Heart left ventricle (tissue), 13 donors: ENCODE results near the gene FOXP2.

ENCODE experiments used
- CTCF ChIP-seq, 12 donors: fragments of 200-600 bp; sonication (generic) in 4 of 12; IDR thresholded peaks; one replicate each; pipeline versions ENCODE4 v1.5.0 to v1.8.0; 2018 to 2022; ENCODE audit warnings: antibody characterized with exemption in 12 of 12, mild to moderate bottlenecking in 5 of 12
- POLR2A ChIP-seq, 2 donors: fragments of 450-650 bp; IDR thresholded peaks; one replicate each; pipeline ENCODE4 v1.6.1; 2017; ENCODE audit warnings: antibody characterized with exemption in 2 of 2, mild to moderate bottlenecking in 2 of 2, moderate library complexity in 2 of 2
- donor health status: ischemic (EF 13 %, LVEDD 7.1; RV severe dilation, severe dysfunction).
- donor health status: DM: no; HTN: yes; CAD: no.
- donor health status: DM: no; HTN: no; CAD: no.
- donor health status: ischemic (EF 25% LVEDD 6.9; RV normal size, moderate dysfunction).
- donor health status: ischemic (EF 25% LVEDD 5.7; RV mildly dilated, moderate dysfunction).
- donor health status: ischemic (EF 35%, LVEDD 5.7; RV mildly dilated, moderate dysfunction).
- donor health status: nonischemic (EF 11% LVEDD 7.7; RV severe dilation, severe dysfunction).
- donor health status: DM: yes; HTN: yes; CAD: no.
- donor health status: PGD.
- donor health status: ischemic (EF 29% LVEDD 5.4; RV normal size, mild dysfunction).
- donor health status: nonischemic (EF 23%, LVEDD 6.1; RV moderate dilation, normal function).

- TF ChIP-seq CTCF (IDR thresholded peaks at IDR 0.05) (no peak), POLR2A (IDR thresholded peaks at IDR 0.05) (no peak)
Observed at GRCh38 chr7:114652041-114652440, 237.4 kb downstream of the FOXP2 start.
